GM13977 (cell line): ENCODE data around the gene ICAM5.

Source experiments
- DNase-seq: peaks from one replicate; pipeline ENCODE4 v3.0.0; 2012; ENCODE audit warnings: low spot score
- in situ Hi-C: fragments of 300-500 bp; cut with MboI; formaldehyde crosslinking; loops from one replicate; pipeline ENCODE4 v1.12.0; 2022; ENCODE audit warnings: low sequenced_read_pairs, low pct_unique_long_range_greater_than_20kb, mixed read lengths, inconsistent platforms; ENCODE audit not compliant: unreplicated experiment
- TF ChIP-seq, protein P1 (sequence below): IDR thresholded peaks from 2 replicates; pipeline ENCODE4 v1.5.1; 2012; ENCODE audit warnings: mild to moderate bottlenecking, control low read depth; ENCODE audit not compliant: insufficient read depth; ENCODE audit errors: extremely low read depth, missing control alignments

Gene ICAM5

DNA sequence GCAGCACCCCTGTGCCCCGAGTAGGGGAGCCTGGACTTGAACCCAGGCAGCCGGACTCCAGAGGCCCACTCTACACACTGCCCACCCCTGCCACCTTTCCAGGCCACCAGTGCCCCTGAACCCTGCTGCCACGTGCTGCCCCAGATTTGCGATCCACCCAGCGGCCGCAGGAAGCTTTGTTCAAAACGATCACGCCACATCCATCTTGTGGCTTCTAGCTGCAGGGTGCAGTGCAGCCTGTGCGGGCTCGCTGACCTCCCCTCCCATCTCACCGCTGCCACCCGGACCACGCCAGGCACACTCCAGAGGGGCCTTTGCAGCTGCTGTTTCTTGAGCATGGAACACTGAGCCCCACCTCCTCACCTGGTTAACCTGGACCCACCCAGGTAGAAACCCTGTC, 39.8 kb downstream of the ICAM5 start:
- in situ Hi-C loops = no loop called here
- TF ChIP-seq, protein P1, sequence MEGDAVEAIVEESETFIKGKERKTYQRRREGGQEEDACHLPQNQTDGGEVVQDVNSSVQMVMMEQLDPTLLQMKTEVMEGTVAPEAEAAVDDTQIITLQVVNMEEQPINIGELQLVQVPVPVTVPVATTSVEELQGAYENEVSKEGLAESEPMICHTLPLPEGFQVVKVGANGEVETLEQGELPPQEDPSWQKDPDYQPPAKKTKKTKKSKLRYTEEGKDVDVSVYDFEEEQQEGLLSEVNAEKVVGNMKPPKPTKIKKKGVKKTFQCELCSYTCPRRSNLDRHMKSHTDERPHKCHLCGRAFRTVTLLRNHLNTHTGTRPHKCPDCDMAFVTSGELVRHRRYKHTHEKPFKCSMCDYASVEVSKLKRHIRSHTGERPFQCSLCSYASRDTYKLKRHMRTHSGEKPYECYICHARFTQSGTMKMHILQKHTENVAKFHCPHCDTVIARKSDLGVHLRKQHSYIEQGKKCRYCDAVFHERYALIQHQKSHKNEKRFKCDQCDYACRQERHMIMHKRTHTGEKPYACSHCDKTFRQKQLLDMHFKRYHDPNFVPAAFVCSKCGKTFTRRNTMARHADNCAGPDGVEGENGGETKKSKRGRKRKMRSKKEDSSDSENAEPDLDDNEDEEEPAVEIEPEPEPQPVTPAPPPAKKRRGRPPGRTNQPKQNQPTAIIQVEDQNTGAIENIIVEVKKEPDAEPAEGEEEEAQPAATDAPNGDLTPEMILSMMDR = no peak
- DNase-seq = no peak

DNA sequence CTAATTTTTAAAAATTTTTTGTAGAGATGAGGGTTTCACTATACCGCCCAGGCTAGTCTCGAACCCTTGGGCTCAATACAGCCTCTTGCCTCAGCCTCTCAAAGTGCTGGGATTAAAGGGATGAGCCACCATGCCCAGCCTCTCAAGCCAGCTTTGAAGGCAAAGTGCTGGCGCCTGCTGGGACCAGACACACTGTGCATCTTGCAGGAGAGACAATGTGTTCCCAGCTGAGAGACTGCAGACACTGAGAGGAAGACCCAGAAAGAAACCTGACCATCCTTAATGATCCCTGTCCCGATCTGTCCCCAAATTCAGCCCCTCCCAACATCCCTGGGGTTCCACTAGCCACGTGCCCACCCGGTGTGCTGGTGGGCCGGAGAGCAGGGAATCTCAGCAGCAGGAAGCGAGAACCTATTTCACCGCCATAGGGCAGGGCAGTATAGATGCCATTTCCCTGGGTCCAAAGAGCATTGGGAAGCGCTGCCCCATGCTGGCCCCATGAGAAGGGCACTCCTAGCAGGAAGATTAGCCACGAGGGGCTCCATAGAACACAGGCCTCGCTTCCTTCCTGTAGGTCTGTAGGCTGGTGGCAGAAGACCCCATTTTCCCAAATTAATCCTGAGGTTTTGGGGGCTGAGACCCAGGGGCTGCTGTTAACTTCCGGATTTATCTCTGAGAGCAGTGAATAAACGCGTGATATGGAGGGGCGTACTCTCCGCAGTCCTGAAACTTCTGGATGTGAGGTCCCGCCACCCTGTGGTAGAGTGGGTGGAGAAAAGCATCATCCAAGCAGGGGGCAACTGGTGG, 42.6 kb downstream of the ICAM5 start:
- TF ChIP-seq, protein P1 = no peak
- in situ Hi-C loops = no loop called here
- no peak for DNase-seq

DNA sequence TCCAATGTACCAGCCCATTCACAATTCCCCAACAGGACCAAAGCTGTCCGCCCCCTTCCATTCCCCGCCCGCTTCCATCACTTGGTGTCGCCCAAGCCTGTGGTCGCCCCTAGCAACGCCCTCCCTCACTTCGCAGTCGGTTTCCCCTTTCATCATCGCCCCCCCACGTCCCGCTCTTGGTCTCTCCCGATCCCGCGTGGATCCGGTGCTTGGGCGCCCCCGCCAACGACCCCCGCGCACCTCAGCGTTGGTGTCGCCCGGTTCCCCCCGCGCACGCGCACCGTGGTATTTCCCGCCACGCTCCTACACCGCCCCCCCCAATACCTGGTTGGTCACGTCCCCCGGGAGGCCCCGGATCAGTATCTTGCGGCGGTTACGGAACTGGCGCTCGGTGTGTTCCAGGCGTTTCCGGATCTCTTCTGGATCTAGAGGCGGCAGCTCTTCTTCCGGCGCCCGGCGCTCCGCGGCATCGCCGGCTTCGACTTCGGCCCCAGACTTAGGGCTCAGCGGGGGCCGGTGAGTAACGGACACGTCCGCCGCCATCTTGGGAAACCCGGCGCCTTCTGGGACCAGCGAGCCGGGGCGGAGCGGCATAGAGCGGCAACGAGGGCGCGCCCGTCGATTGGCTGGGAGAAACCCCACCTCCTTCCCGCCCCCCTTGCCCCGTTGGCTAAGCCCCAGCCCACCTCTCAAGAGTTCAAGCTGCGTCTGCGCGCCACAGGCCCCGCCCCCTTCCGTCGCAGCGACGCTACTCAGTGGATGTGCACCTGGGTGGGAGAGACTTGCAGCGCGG, 43.4 kb downstream of the ICAM5 start, which contains the start of gene RAVER1:
RAVER1 (minus strand) TSS at position 565 of the 793 bp plus-strand sequence; CDS start at position 543, 22 bp downstream.
- in situ Hi-C loops = no loop called here
- peak; percentile 99 for DNase-seq
- TF ChIP-seq, protein P1 = no peak

DNA sequence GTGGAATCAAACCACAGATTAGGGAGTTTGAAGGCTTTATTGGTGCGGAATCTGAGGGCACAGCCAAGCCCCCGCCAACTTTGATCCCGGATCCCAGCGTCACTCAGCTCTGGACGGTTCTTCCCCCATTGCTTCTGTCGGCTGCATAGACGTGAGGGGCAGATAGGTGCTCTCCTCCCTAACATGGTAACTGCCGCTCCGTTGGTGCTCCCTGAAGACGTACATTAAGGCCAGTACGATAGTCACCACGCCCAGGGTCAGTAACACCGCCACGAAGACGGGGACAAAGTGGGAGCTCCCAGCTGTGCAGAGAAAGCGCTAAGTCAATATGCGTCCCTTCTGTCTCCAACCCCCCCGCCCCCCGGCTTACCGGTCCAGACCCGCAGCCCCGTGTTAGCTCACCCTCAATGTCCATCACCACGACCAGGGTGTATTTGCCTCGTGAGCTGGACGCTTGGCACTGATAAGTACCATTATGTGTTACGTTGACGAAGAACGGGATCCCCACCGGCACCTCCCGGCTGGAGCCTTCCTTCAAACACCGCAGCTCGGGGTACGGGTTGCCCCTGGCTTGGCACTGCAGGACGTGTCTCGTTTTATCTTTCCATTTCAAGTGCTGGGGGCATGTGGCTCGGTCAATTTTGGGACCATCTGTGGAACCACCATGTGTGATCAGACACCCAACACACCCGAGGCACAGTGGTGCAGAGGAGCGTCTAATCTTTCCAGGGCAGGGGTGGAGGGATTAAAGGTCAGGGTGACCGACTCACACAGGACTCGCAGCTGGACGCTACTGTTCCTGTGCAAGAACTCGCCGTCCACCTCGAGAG, 44.2 kb downstream of the ICAM5 start:
- TF ChIP-seq, protein P1 = no peak
- DNase-seq = no peak
- in situ Hi-C loops = no loop called here

DNA sequence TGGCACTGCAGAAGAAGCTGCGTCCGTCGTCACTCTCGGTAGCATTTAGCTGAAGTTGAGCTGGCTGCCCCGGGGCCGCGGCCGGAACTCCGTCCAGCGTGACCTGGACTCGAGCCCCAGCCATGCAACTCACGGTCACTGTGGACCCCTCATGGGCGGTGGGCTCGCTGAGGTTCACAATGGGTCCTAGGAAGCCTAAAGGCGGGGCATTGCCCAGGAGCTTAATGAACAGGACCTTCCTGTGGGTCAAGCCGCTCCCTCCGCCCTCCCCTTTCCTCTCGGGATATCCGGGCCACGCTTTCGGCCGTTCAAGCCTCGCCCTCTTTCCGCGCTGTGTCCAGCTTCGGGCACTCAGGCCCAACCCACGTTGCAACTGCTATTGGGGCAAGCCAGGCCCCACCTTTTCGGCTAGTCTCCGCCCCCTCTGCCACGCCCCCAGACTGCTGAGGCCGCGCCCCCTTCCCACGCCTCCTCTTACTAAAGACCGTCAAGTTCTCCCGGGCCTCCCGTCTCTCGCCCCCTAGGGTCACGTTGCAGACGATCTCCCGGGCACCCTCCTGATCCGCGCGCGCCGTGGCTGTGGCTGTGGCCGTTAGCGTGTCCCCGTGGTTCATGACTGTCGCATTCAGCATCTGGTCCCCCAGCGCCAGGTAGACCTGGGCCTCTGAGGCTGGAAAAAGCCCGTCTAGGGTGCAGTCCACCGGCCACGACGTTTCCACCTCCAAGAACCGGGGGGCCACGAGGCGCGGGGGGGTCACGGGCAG, 45.0 kb downstream of the ICAM5 start:
- in situ Hi-C loops = no loop called here
- DNase-seq = no peak
- TF ChIP-seq, protein P1 = no peak
